GM18505 (cell line): ENCODE data around the gene B3GNT7.
"Not testable (repeated sequence)": the region's sequence is repeated elsewhere in the genome, so short reads cannot be mapped to it uniquely, and the experiment has no call there.

Experiments
- ATAC-seq: cut with Tn5 transposase; IDR thresholded peaks from one replicate; pipeline ENCODE4 v1.9.1; 2021; ENCODE audit not compliant: unreplicated experiment
- POLR2A ChIP-seq: IDR thresholded peaks from 4 replicates; pipeline ENCODE4 v1.6.1; 2011; ENCODE audit warnings: borderline replicate concordance; ENCODE audit not compliant: insufficient read depth, insufficient read length; ENCODE audit errors: extremely low read depth

The B3GNT7 gene

DNA sequence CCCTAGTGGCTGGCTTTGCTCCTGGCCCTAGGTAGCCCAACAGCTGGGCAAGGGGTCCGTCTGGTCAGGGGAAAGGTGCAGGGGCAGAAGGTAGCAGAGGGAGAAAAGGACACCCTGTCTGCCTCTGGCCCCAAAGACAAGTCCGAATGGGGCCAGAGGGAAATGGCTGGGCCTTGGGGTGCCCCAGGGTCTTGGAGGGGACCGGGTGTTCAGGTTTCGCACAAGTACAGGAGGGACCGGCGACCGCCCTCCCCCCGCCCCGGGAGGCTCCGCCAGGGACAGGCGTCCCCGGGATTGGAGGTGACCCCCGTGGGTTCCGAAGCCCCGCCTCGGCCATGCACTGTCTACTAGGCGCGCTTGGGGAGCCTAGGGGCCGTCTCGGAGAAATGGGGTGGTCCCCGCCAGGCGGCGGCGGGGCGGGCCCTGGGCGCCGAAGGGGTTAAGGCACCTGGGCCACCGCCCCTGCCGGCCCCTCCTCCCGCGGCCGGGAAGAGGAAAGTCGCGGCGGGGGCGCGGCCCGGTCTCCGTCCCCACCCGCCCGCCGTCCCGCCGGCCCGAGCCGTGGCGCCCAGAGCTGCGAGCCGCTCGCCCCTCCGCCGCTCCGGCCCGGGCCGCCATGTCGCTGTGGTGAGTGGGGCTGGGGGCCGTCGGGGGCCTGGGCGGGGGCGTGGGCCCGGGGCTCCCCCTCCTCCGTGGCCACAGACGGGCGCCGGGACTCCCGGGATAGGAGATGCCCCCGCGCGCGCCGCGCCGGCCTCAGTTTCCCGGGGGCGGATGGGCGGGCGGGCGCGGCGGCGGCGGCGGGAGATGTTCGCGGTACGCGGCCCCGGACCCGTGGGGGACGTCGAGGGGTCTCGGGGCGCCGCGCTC lies at the start of gene B3GNT7:
TSS of gene B3GNT7 (plus strand) at position 523 of the 870 bp plus-strand sequence. CDS start at position 617, 94 bp downstream.
- no peak for TF ChIP-seq POLR2A
- no peak for ATAC-seq

GRCh38 chr2:231347081-231347480 lies 48.4 kb upstream of the B3GNT7 start:
- no peak for ATAC-seq
- no peak for TF ChIP-seq POLR2A

DNA sequence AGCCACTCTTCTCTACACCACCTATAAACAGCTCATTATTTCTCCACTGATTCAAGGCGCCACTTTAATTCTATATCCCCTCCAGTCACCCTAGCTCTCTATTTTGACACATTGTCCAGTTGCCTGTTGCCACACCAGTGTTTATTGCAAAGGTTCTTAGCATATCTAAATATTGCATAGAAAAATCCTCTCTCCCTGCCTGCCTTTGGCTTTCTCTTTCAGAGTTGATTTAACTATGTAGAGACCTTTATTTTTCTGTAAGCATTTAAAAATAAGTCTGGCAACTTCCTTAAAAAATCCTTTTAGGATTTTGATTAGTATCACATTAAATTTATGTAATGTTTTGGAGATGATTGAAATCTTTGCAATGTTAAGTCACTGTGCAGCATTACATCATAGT lies 47.9 kb upstream of the B3GNT7 start:
- ATAC-seq, result no peak
- TF ChIP-seq POLR2A, result no peak

GRCh38 chr2:231348173-231348572 lies 47.3 kb upstream of the B3GNT7 start:
- TF ChIP-seq POLR2A, result no peak
- ATAC-seq, result no peak

DNA sequence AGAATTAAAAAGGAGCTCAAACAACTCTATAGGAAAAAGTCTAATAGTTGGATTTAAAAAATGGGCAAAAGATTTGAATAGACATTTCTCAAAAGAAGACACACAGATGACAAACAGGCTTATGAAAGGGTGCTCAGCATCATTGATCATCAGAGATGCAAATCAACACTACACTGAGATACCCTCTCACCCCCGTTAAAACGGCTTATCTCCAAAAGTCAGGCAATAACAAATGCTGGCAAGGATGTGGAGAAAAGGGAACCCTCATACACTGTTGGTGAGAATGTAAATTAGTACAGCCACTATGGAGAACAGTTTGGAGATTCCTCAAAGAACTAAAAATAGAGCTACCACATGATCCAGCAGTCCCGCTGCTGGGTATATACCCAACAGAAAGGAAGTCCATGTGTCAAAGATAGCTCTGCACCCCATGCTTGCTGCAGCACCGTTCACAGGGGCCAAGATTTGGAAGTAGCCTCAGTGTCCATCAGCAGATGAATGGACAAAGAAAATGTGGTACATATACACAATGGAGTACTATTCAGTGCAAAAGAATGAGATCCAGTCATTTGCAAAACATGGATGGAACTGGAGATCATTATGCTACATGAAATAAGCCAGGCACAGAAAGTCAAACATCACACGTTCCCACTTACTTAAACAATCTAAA lies 46.7 kb upstream of the B3GNT7 start:
- TF ChIP-seq POLR2A, result no peak
- no peak for ATAC-seq

DNA sequence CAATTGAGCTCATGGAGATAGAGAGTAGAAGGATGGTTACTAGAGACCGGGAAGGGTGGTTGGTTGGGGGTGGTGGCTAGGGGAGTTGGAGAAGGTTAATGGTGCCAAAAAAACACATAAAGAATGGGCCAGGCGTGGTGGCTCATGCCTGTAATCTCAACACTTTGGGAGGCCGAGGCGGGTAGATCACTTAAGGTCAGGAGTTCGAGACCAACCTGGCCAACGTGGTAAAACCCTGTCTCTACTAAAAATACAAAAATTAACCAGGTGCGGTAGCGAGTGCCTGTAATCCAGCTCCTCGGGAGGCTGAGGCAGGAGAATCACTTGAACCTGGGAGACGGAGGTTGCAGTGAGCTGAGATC lies 46.2 kb upstream of the B3GNT7 start:
- ATAC-seq, result not testable (repeated sequence)

DNA sequence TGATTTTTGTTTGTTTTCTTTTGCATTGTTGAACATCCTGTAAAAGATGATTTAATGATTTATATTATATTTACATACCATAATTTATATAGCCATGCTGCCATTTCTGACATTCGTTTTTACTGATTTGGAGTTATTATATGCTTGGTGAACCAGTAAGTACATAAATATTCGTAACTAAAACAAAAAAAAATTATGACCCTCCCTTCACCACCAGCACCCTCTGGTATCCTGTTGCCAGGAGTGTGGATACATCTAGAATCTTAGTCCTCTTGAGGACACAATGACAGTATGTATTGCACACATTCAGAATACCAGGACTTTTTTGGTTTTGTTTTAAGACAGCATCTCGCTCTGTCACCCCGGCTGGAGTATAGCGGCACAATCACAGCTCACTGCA lies 43.9 kb upstream of the B3GNT7 start:
- TF ChIP-seq POLR2A, result no peak
- no peak for ATAC-seq

- ATAC-seq, result no peak
- no peak for TF ChIP-seq POLR2A
Observed at GRCh38 chr2:231353469-231353868, 42.0 kb upstream of the B3GNT7 start.

GRCh38 chr2:231355508-231356465 lies 39.7 kb upstream of the B3GNT7 start:
- TF ChIP-seq POLR2A, result no peak
- ATAC-seq, result no peak

DNA sequence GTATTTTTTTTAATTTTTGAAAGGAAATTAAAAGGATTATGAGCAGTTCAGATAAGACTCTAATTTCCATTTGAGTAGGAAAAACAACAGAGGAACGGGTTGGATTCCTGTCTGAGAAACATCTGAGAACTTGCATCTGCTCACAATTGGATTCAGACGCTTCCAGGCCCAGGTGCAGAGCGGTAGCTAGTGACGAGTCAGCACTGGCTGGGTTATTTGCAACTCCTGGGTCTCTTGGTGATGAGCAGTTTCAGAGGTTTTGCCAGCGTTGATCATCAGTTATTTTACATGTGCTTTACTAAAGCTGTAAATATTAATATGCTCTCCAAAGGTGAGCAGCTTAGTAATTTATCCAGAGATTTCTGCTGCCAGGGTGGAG lies 39.1 kb upstream of the B3GNT7 start:
- no peak for TF ChIP-seq POLR2A
- ATAC-seq, result no peak

- ATAC-seq, result no peak
- TF ChIP-seq POLR2A, result no peak
Observed at GRCh38 chr2:231357048-231357447, 38.5 kb upstream of the B3GNT7 start.

- TF ChIP-seq POLR2A, result no peak
Observed at GRCh38 chr2:231357931-231358330, 37.6 kb upstream of the B3GNT7 start.

DNA sequence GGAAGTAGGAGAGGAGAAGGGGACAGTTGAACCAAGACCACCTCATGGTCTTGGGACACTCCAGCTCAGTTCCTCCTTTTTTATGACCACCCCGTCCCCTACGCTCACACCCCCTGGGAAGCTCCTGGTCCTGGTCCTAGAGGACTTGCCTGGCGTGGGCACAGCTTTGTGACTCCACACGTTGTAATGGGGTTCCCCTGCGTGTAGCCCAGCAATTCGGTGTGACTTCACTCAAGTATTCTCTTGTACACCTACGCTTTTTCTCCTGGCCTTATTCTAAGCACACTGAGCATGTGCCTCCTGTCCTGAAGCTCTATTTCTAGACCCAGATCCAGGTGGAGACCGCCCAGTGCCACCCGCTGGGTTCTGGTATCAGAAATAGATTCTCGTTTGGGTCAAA lies 36.1 kb upstream of the B3GNT7 start:
- ATAC-seq, result no peak
- no peak for TF ChIP-seq POLR2A

More at GRCh38 chr2:231357931-231358330, 37.6 kb upstream of the B3GNT7 start:
- no peak for ATAC-seq
